Gastroesophageal sphincter (tissue), 4 donors: ENCODE results near the gene ADGRL2. TPM values are rescaled to one million over a fixed set of nuclear protein-coding genes. Genes with fewer than 3 reads are reported as not detected.

Experiments
- ATAC-seq: fragments of 150-250 bp; one replicate; pipeline ENCODE4 v1.9.1; 2016; ENCODE audit warnings: mild to moderate bottlenecking, moderate library complexity
- H3K27ac ChIP-seq, 4 donors: fragments of 200-600 bp; sonication (generic) in 3 of 4; 1 replicate in 3 of 4; 2 replicates in 1 of 4; pipeline ENCODE4 v1.5.1; 2016 to 2019
- H3K27me3 ChIP-seq: fragments of 200-600 bp; sonication (generic); one replicate; pipeline ENCODE4 v1.5.1; 2019
- H3K36me3 ChIP-seq, 2 donors: fragments of 200-600 bp; sonication (generic); one replicate each; pipeline ENCODE4 v1.5.1; 2019; ENCODE audit warnings: control low read depth in 1 of 2
- H3K4me1 ChIP-seq, 3 donors: fragments of 200-600 bp; sonication (generic); 1 replicate in 2 of 3; 2 replicates in 1 of 3; pipeline ENCODE4 v1.5.1; 2016 to 2019; ENCODE audit warnings: control low read depth in 2 of 3
- H3K4me3 ChIP-seq, 2 donors: fragments of 200-600 bp; sonication (generic); one replicate each; pipeline ENCODE4 v1.5.1; 2019; ENCODE audit warnings: mild to moderate bottlenecking in 1 of 2, moderate library complexity in 1 of 2
- H3K9me3 ChIP-seq, 3 donors: fragments of 200-600 bp; sonication (generic); one replicate each; pipeline ENCODE4 v1.5.1; 2017 to 2019; ENCODE audit warnings: control low read depth in 2 of 3
- EP300 ChIP-seq: sonication (generic); formaldehyde crosslinking; IDR thresholded peaks from one replicate; pipeline ENCODE4 v1.6.1; 2017; ENCODE audit warnings: antibody characterized with exemption, mild to moderate bottlenecking
- POLR2A ChIP-seq, 2 donors: fragments of 450-650 bp; IDR thresholded peaks; one replicate each; pipeline ENCODE4 v1.6.1; 2017; ENCODE audit warnings: antibody characterized with exemption in 2 of 2, mild to moderate bottlenecking in 2 of 2, moderate library complexity in 1 of 2
- POLR2AphosphoS5 ChIP-seq: sonication (generic); formaldehyde crosslinking; IDR thresholded peaks from one replicate; pipeline ENCODE4 v1.6.1; 2017; ENCODE audit warnings: antibody characterized with exemption
- WGBS, 2 donors: methylation state at CpG; one replicate each; pipeline ENCODE4 v1.1.5; 2018; ENCODE audit warnings: low coverage in 1 of 2; 5-methylcytosine and 5-hydroxymethylcytosine counted together
- total RNA-seq, 4 donors: library from RNA; depleted of rRNA; stranded (reverse); fragments of >200 nt; gene quantifications; one replicate each; pipeline ENCODE4 v1.1.0, GENCODE V29; 2016
- TF ChIP-seq, protein P1 (sequence below), 4 experiments: fragments of 200-600 bp in 2 of 4; fragments of 450-650 bp in 2 of 4; sonication (generic) in 1 of 4; IDR thresholded peaks; one replicate each; pipeline ENCODE4 v1.5.1; 2017 to 2019; ENCODE audit warnings: antibody characterized with exemption in 4 of 4, mild to moderate bottlenecking in 2 of 4, moderate library complexity in 2 of 4

The ADGRL2 gene
- total RNA-seq, 4 donors from 2014 or later = 68.9 to 141 (median 83.8) TPM

DNA sequence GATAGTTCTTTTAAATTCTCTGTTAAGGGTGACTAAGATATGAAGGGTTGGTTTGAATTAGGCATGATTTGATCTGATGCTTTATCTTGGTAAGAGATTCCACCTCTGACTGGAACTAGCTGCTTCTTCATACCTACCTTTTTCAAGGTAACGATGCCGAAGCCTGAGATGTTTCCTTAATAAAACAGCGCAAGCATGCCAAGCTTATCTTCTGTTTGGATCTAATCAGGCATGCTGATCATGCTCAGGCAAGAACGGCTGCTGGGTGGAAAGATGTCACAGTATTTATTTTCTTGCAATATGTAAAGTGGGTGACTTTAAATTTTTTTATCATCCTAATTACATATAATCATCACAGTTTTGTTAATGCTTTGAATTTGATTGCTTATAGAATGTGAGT, 148.7 kb downstream of the ADGRL2 start:
- Histone ChIP-seq H3K27ac (no peak overlapping the region), H3K9me3 (no peaks in the 10 kb centered on the region), H3K36me3 (peaks cover 0 to 8% of the 10 kb centered on the region in 2 donors), H3K4me3 (no peak overlapping the region), H3K4me1 (peaks cover 0 to 32% (median 7%) of the 10 kb centered on the region in 3 donors), H3K27me3 (no peaks in the 10 kb centered on the region)
- WGBS, 2 donors = 87 to 90% methylated on average over 4 of the region's 4 CpGs
- no peak for TF ChIP-seq EP300
- no peak for TF ChIP-seq POLR2AphosphoS5
- TF ChIP-seq, protein P1, sequence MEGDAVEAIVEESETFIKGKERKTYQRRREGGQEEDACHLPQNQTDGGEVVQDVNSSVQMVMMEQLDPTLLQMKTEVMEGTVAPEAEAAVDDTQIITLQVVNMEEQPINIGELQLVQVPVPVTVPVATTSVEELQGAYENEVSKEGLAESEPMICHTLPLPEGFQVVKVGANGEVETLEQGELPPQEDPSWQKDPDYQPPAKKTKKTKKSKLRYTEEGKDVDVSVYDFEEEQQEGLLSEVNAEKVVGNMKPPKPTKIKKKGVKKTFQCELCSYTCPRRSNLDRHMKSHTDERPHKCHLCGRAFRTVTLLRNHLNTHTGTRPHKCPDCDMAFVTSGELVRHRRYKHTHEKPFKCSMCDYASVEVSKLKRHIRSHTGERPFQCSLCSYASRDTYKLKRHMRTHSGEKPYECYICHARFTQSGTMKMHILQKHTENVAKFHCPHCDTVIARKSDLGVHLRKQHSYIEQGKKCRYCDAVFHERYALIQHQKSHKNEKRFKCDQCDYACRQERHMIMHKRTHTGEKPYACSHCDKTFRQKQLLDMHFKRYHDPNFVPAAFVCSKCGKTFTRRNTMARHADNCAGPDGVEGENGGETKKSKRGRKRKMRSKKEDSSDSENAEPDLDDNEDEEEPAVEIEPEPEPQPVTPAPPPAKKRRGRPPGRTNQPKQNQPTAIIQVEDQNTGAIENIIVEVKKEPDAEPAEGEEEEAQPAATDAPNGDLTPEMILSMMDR (IDR thresholded peaks at IDR 0.05) = no peak
- no peak for TF ChIP-seq POLR2A (IDR thresholded peaks at IDR 0.05)
- ATAC-seq = no peak

DNA sequence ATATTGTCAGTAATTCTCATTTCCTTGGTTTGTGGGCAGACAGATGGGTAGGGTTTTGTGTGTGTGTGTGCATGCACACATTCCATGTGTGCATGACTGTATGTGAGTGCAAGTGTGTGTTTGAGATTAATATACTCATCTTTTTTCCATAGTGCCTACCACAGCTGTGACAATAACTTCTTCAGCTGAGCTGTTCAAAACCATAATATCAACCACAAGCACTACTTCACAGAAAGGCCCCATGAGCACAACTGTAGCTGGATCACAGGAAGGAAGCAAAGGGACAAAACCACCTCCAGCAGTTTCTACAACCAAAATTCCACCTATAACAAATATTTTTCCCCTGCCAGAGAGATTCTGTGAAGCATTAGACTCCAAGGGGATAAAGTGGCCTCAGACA, 149.3 kb downstream of the ADGRL2 start:
- H3K36me3 ChIP-seq = peaks cover 0 to 8% of the 10 kb centered on the region in 2 donors
- TF ChIP-seq, protein P1 (IDR thresholded peaks at IDR 0.05) = no peak
- TF ChIP-seq EP300 (no peak), POLR2AphosphoS5 (no peak), POLR2A (IDR thresholded peaks at IDR 0.05) (no peak)
- no peak overlapping the region for H3K4me3 ChIP-seq
- H3K27ac ChIP-seq = no peak overlapping the region
- no peaks in the 10 kb centered on the region for H3K27me3 ChIP-seq
- no peaks in the 10 kb centered on the region for H3K9me3 ChIP-seq
- ATAC-seq = no peak
- peaks cover 0 to 34% (median 7%) of the 10 kb centered on the region in 3 donors for H3K4me1 ChIP-seq

DNA sequence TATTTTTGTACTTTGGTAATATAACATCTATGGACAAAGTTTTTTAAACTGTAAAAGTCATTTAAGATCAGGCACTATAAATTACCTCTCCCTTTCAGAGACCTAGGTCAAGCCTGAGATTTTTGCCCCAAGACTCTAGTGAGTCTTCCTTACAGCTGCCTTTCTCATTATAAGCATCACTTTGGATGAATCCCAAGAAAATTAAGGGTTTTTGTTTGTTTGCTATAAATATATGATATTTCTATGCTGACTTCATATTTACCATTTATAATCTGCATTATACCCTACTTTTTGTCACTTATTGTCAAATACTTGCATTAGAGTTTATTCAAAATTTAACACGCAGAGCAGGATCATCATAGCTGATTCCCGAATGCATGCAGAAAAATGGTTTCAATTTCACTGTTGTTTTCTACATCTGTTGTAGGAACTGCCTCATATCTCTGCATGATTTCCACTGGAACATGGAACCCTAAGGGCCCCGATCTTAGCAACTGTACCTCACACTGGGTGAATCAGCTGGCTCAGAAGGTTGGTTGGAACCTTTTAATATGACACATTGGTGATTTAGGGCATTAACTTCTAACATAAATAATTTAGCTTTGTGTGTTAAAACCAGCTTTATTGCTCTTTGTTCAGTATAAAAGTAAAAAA, 150.0 kb downstream of the ADGRL2 start:
- WGBS, 2 donors = 56 to 58% methylated on average over 3 of the region's 3 CpGs
- Histone ChIP-seq H3K27me3 (no peaks in the 10 kb centered on the region), H3K4me3 (no peak overlapping the region), H3K27ac (no peak overlapping the region), H3K4me1 (peaks cover 0 to 27% (median 7%) of the 10 kb centered on the region in 3 donors), H3K36me3 (peaks cover 0 to 11% of the 10 kb centered on the region in 2 donors), H3K9me3 (no peaks in the 10 kb centered on the region)
- no peak for ATAC-seq
- TF ChIP-seq POLR2AphosphoS5 = no peak
- TF ChIP-seq, protein P1 (IDR thresholded peaks at IDR 0.05) = no peak
- no peak for TF ChIP-seq POLR2A (IDR thresholded peaks at IDR 0.05)
- no peak for TF ChIP-seq EP300

DNA sequence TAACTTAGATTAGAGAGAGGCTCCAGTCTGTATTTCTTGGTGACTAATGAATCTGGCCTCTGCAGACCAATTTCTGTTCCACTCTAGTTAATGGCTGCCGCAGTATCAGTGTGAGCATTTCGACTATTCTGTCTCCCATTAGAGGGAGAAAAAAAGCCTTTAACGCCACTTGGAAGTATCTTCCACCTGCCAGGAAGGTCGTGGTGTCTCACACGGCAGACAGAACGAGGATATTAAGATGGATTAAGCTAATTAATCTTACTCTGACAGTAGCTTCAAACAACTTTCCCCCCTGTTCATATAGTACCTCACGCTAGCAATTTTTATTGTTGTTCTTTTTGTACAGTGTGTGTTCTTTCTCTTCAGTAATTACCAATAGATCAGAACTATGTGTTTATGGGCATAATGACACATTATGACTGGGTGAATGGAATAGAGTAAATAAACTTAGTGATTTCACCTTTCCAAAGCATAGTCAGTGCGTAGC, 153.8 kb downstream of the ADGRL2 start:
- no peaks in the 10 kb centered on the region for H3K27me3 ChIP-seq
- H3K9me3 ChIP-seq = no peaks in the 10 kb centered on the region
- H3K27ac ChIP-seq = no peak overlapping the region
- H3K4me3 ChIP-seq = no peak overlapping the region
- H3K36me3 ChIP-seq = peaks cover 0 to 43% of the 10 kb centered on the region in 2 donors
- TF ChIP-seq EP300 (no peak), POLR2AphosphoS5 (no peak), POLR2A (IDR thresholded peaks at IDR 0.05) (no peak)
- TF ChIP-seq, protein P1 (IDR thresholded peaks at IDR 0.05) = no peak
- H3K4me1 ChIP-seq = peaks cover 0 to 12% (median 0%) of the 10 kb centered on the region in 3 donors
- 52 to 64% methylated on average over 8 of the region's 8 CpGs for WGBS, 2 donors
- ATAC-seq = no peak

DNA sequence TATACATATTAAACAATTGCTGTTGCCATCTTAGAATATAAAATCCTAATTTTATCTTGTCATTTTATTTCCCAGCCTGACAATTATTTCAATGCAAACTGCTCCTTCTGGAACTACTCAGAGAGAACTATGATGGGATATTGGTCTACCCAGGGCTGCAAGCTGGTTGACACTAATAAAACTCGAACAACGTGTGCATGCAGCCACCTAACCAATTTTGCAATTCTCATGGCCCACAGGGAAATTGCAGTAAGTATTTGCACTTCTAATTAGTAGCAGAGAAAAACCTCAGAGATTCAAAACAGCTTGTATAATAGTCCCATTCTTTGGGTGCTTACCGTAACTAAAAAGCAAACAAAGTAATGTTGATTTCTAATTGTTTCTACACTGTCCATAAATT, 167.2 kb downstream of the ADGRL2 start:
- Histone ChIP-seq H3K36me3 (peaks cover 6 to 57% of the 10 kb centered on the region in 2 donors), H3K27ac (no peak overlapping the region), H3K4me1 (no peaks in the 10 kb centered on the region), H3K9me3 (no peaks in the 10 kb centered on the region), H3K4me3 (no peak overlapping the region), H3K27me3 (no peaks in the 10 kb centered on the region)
- WGBS, 2 donors = 90% methylated on average over 3 of the region's 3 CpGs; no CpG with 5 or more reads in 1 of the 2 donors
- no peak for ATAC-seq
- TF ChIP-seq EP300 = no peak
- TF ChIP-seq, protein P1 (IDR thresholded peaks at IDR 0.05) = no peak
- no peak for TF ChIP-seq POLR2A (IDR thresholded peaks at IDR 0.05)
- no peak for TF ChIP-seq POLR2AphosphoS5
